IMR-90 (cell line): Measurements from ENCODE around the gene NAV2. TPM values are rescaled to one million over a fixed set of nuclear protein-coding genes. Genes with fewer than 3 reads are reported as not detected.

Source experiments
- ATAC-seq: fragments of 200-7000 bp; cut with Tn5 transposase; 2 replicates; pipeline ENCODE4 v1.9.1; 2020; ENCODE audit warnings: low read depth, mild to moderate bottlenecking, moderate library complexity
- BruUV-seq: library from RNA; stranded (reverse); fragments of 400-500 nt; replicated peaks from 2 replicates; lab custom pipeline; 2021; lab: Mats Ljungman, UMichigan
- CTCF ChIA-PET: fragments of 300-600 bp; formaldehyde crosslinking; extraction: SDS; loops from one replicate; lab custom pipeline; 2021; ENCODE audit warnings: antibody characterized with exemption; lab: Yijun Ruan, JAX
- POLR2A ChIA-PET: fragments of 300-600 bp; sonication (Branson Sonifier 250); formaldehyde crosslinking; loops from one replicate; lab custom pipeline; 2022; ENCODE audit warnings: antibody characterized with exemption; ENCODE audit not compliant: unreplicated experiment; lab: Charles Lee
- DNase-seq: peaks from one replicate; pipeline ENCODE4 v3.0.0; 2013
- H2AFZ ChIP-seq: replicated peaks from 2 replicates; pipeline ENCODE3; 2013; ENCODE audit warnings: low read length, mild to moderate bottlenecking; ENCODE audit not compliant: poor library complexity
- H2AK5ac ChIP-seq: 2 replicates; pipeline ENCODE4 v1.6.1; 2013; ENCODE audit warnings: low read depth, low read length, inconsistent platforms
- H2AK9ac ChIP-seq: replicated peaks from 2 replicates; pipeline ENCODE3; 2013; ENCODE audit warnings: mild to moderate bottlenecking, low read depth, low read length, moderate library complexity; ENCODE audit not compliant: poor library complexity
- H2BK120ac ChIP-seq: 2 replicates; pipeline ENCODE4 v1.6.1; 2013; ENCODE audit warnings: low read depth, low read length, inconsistent platforms
- H2BK15ac ChIP-seq: 3 replicates; pipeline ENCODE4 v1.6.1; 2013; ENCODE audit warnings: low read depth, low read length, inconsistent platforms
- H2BK20ac ChIP-seq: 2 replicates; pipeline ENCODE4 v1.6.1; 2013; ENCODE audit warnings: low read depth, mild to moderate bottlenecking, inconsistent platforms, low read length, moderate library complexity
- H2BK5ac ChIP-seq: 2 replicates; pipeline ENCODE4 v1.6.1; 2013; ENCODE audit warnings: mild to moderate bottlenecking, low read depth, low read length, inconsistent platforms; ENCODE audit not compliant: poor library complexity, severe bottlenecking
- H3K14ac ChIP-seq: replicated peaks from 2 replicates; pipeline ENCODE4 v1.6.1; 2013; ENCODE audit warnings: low read depth, low read length, inconsistent platforms
- H3K18ac ChIP-seq: 2 replicates; pipeline ENCODE4 v1.6.1; 2013; ENCODE audit warnings: low read depth, low read length, control low read depth
- H3K23ac ChIP-seq: 2 replicates; pipeline ENCODE4 v1.6.1; 2013; ENCODE audit warnings: low read depth, low read length, inconsistent platforms
- H3K27ac ChIP-seq: 2 replicates; pipeline ENCODE4 v1.5.1; 2013; ENCODE audit warnings: mild to moderate bottlenecking, control low read depth, low read length; ENCODE audit not compliant: insufficient read depth
- H3K27me3 ChIP-seq: 2 replicates; pipeline ENCODE4 v1.6.1; 2013; ENCODE audit warnings: low read length; ENCODE audit not compliant: control insufficient read depth, insufficient read depth
- H3K36me3 ChIP-seq: 2 replicates; pipeline ENCODE4 v1.6.1; 2013; ENCODE audit warnings: low read length, mixed read lengths; ENCODE audit not compliant: control insufficient read depth, insufficient read depth
- H3K4ac ChIP-seq: 2 replicates; pipeline ENCODE4 v1.6.1; 2013; ENCODE audit warnings: low read depth, low read length, inconsistent platforms
- H3K4me1 ChIP-seq: 2 replicates; pipeline ENCODE4 v1.6.1; 2013; ENCODE audit warnings: low read length, mixed read lengths; ENCODE audit not compliant: control insufficient read depth, insufficient read depth
- H3K4me2 ChIP-seq: 2 replicates; pipeline ENCODE4 v1.6.1; 2013; ENCODE audit warnings: low read depth, mild to moderate bottlenecking, control low read depth, low read length, moderate library complexity
- H3K4me3 ChIP-seq: 2 replicates; pipeline ENCODE4 v1.5.1; 2013; ENCODE audit warnings: low read depth, mild to moderate bottlenecking, control low read depth, low read length, moderate library complexity; ENCODE audit not compliant: insufficient read depth
- H3K56ac ChIP-seq: 2 replicates; pipeline ENCODE4 v1.6.1; 2013; ENCODE audit warnings: low read length, inconsistent platforms; ENCODE audit not compliant: insufficient read depth; ENCODE audit errors: extremely low read depth
- H3K79me1 ChIP-seq, 2 experiments: 2 replicates each; pipeline ENCODE4 v1.6.1; 2013; ENCODE audit warnings: low read length in 2 of 2, inconsistent platforms in 1 of 2, low read depth in 1 of 2
- H3K9ac ChIP-seq: 2 replicates; pipeline ENCODE4 v1.6.1; 2013; ENCODE audit warnings: low read depth, low read length, control low read depth
- H3K9me1 ChIP-seq: 2 replicates; pipeline ENCODE4 v1.6.1; 2013; ENCODE audit warnings: low read length, inconsistent platforms; ENCODE audit not compliant: insufficient read depth
- H3K9me3 ChIP-seq: 2 replicates; pipeline ENCODE4 v1.6.1; 2013; ENCODE audit warnings: low read length; ENCODE audit not compliant: control insufficient read depth, insufficient read depth
- H4K20me1 ChIP-seq: 2 replicates; pipeline ENCODE4 v1.6.1; 2013; ENCODE audit warnings: low read length, inconsistent platforms; ENCODE audit not compliant: insufficient read depth
- H4K5ac ChIP-seq: 2 replicates; pipeline ENCODE4 v1.6.1; 2013; ENCODE audit warnings: mild to moderate bottlenecking, low read depth, low read length, control low read depth
- H4K8ac ChIP-seq, 2 experiments: 2 replicates each; pipeline ENCODE4 v1.6.1; 2013; ENCODE audit warnings: low read depth in 2 of 2, low read length in 2 of 2, control low read depth in 1 of 2, inconsistent platforms in 1 of 2
- H4K91ac ChIP-seq: 2 replicates; pipeline ENCODE4 v1.6.1; 2013; ENCODE audit warnings: low read depth, low read length, inconsistent platforms; ENCODE audit not compliant: insufficient read depth
- BHLHE40 ChIP-seq: fragments of 150-350 bp; IDR thresholded peaks from 2 replicates; pipeline ENCODE4 v1.6.1; 2016; ENCODE audit warnings: mild to moderate bottlenecking, low read depth, low read length
- CHD1 ChIP-seq: IDR thresholded peaks from 2 replicates; pipeline ENCODE4 v1.6.1; 2012; ENCODE audit warnings: low read depth, low read length, improper control_type of control experiment
- ELK1 ChIP-seq: fragments of 150-350 bp; IDR thresholded peaks from 2 replicates; pipeline ENCODE4 v1.6.1; 2016; ENCODE audit warnings: low read depth, mild to moderate bottlenecking, low read length, moderate library complexity, borderline replicate concordance
- MAFK ChIP-seq: IDR thresholded peaks from 2 replicates; pipeline ENCODE4 v1.6.1; 2012; ENCODE audit warnings: low read depth, low read length, improper control_type of control experiment
- MAZ ChIP-seq: IDR thresholded peaks from 2 replicates; pipeline ENCODE4 v1.6.1; 2012; ENCODE audit warnings: low read depth, mild to moderate bottlenecking, low read length, improper control_type of control experiment, moderate library complexity, borderline replicate concordance
- MXI1 ChIP-seq: IDR thresholded peaks from 2 replicates; pipeline ENCODE4 v1.6.1; 2012; ENCODE audit warnings: low read depth, mild to moderate bottlenecking, low read length, moderate library complexity, borderline replicate concordance
- RCOR1 ChIP-seq: IDR thresholded peaks from 2 replicates; pipeline ENCODE4 v1.6.1; 2012; ENCODE audit warnings: mild to moderate bottlenecking, low read length, improper control_type of control experiment; ENCODE audit not compliant: insufficient replicate concordance
- RFX5 ChIP-seq: IDR thresholded peaks from 2 replicates; pipeline ENCODE4 v1.8.0; 2012; ENCODE audit warnings: low read depth, mild to moderate bottlenecking, low read length, moderate library complexity
- USF2 ChIP-seq: fragments of 150-350 bp; IDR thresholded peaks from 2 replicates; pipeline ENCODE4 v1.6.1; 2017; ENCODE audit warnings: mild to moderate bottlenecking, antibody characterized with exemption, low read length, low read depth
- WGBS, 2 experiments: methylation state at CpG; one replicate each; pipeline versions ENCODE4 v1.1.5 to v1.1.7; 2013; ENCODE audit warnings: missing lambda C conversion rate in 2 of 2; ENCODE audit not compliant: insufficient read length in 1 of 2; ENCODE audit errors: extremely low coverage in 2 of 2; 5-methylcytosine and 5-hydroxymethylcytosine counted together
- dilution Hi-C: fragments of 300-500 bp; cut with HindIII; formaldehyde crosslinking; loops from one replicate; pipeline ENCODE4 v1.14.3; 2018; ENCODE audit warnings: low sequenced_read_pairs; ENCODE audit not compliant: unreplicated experiment
- in situ Hi-C: fragments of 300-500 bp; cut with MboI; formaldehyde crosslinking; loops from 3 replicates; pipeline ENCODE4 v1.14.3; 2019; ENCODE audit warnings: low sequenced_read_pairs, inconsistent platforms, mixed read lengths
- intact Hi-C: fragments of 100-400 bp; cut with micrococcal nuclease; formaldehyde crosslinking; loops from 2 replicates; pipeline ENCODE4 v1.10.0; 2022
- polyA plus RNA-seq, 3 experiments: library from polyadenylated mRNA; depleted of rRNA; stranded (reverse); fragments of >200 nt; gene quantifications; 2 replicates each; pipeline ENCODE4 v1.2.3, GENCODE V29; 2012; ENCODE audit warnings: low replicate concordance in 1 of 3
- total RNA-seq: library from RNA; depleted of rRNA; stranded (reverse); fragments of >200 nt; gene quantifications from 2 replicates; pipeline ENCODE4 v1.2.3, GENCODE V29; 2012

Gene NAV2
- total and polyA plus RNA-seq, 2 of the 4 experiments (the other 2 are of a cell fraction): 4.5 to 12.6 TPM

GRCh38 chr11:19772480-19772879 lies 59.8 kb downstream of the NAV2 start:
- intact Hi-C loops: no loop called here
- Histone ChIP-seq H3K36me3 (no peaks in the 10 kb centered on the region), H2BK15ac (no peak overlapping the region), H3K9me1 (peaks cover 15% of the 10 kb centered on the region), H3K9me3 (0 out of 2 replicates have a peak, but pooled peaks cover 1% of the 10 kb centered on the region), H3K4me1 (peaks cover 4% of the 10 kb centered on the region), H3K27me3 (peaks cover 4% of the 10 kb centered on the region; the same call in 1 of the 2 replicates), H3K56ac (no peak overlapping the region), H2AFZ (no peak overlapping the region), H4K8ac (no peak overlapping the region), H4K91ac (no peak overlapping the region), H2BK20ac (no peak overlapping the region), H2AK9ac (no peak overlapping the region), H3K14ac (no peak overlapping the region), H3K4me3 (no peak overlapping the region), H3K9ac (no peak overlapping the region), H3K4me2 (no peak overlapping the region), H2BK120ac (no peak overlapping the region), H2AK5ac (no peak overlapping the region), H3K27ac (no peak overlapping the region), H4K5ac (no peak overlapping the region), H4K20me1 (peaks cover 97% of the 10 kb centered on the region), H3K18ac (no peak overlapping the region), H3K79me1 (peaks cover 60 to 77% of the 10 kb centered on the region in 2 experiments), H3K4ac (no peak overlapping the region), H2BK5ac (no peak overlapping the region), H3K23ac (no peak overlapping the region)
- DNase-seq (no peak), ATAC-seq (no peak)
- in situ Hi-C loops: loop anchor here (25.0 kb wide), 1 partner anchor 685 kb away; no protein-coding TSS in a partner anchor
- ChIA-PET CTCF (interaction anchor here (0.6 kb wide), 1 partner anchor 148 kb away, joined by 3 read pairs; no protein-coding TSS in a partner anchor), POLR2A (no interaction called here)
- BruUV-seq: no TSS peak
- WGBS, 2 experiments: no CpG with 5 or more reads among the region's 4 CpGs
- dilution Hi-C loops: no loop called here
- TF ChIP-seq RCOR1: no peak
- no peak for TF ChIP-seq MAFK
- TF ChIP-seq ELK1: no peak
- TF ChIP-seq USF2: no peak
- no peak for TF ChIP-seq BHLHE40
- TF ChIP-seq MXI1: no peak
- TF ChIP-seq MAZ: no peak
- no peak for TF ChIP-seq RFX5
- no peak for TF ChIP-seq CHD1
